NOMO-1 treated with DMSO at 0.1 percent for 48 hours (cell line): Measurements from ENCODE around the gene MORF4L1.
"Not testable (repeated sequence)": the region's sequence is repeated elsewhere in the genome, so short reads cannot be mapped to it uniquely, and the experiment has no call there.

Experiments used
- DNase-seq: peaks from one replicate; lab custom pipeline; 2025; ENCODE audit not compliant: unreplicated experiment; lab: John Stamatoyannopoulos, UW

The MORF4L1 gene

DNA sequence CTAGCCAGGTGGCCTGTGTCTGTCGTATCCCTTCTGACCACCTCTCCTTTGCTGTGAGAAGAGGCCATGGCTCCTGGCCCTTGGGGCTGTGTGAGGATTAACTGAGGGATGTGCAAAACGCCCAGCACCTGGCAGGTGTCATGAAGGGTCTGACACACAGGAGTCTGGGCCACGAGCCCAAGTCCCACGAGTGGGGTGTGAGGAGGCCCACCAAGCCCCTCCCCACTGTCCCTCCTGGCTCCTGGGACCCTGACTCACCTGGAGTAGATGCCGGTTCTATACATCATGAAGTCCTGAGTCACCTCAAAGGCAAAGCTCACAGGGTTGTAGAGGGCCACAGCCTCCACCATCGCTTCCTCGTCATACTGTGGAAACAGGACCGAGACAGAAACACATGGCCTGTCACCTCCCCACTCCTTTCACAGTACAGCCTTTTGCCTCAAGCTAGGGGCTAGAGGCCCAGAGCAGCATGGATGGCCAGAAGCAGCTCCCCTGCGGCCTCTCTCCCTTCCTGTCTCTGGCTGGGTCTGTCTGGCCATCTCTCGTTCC is 52.5 kb downstream of the MORF4L1 start:
- no peak for DNase-seq

DNA sequence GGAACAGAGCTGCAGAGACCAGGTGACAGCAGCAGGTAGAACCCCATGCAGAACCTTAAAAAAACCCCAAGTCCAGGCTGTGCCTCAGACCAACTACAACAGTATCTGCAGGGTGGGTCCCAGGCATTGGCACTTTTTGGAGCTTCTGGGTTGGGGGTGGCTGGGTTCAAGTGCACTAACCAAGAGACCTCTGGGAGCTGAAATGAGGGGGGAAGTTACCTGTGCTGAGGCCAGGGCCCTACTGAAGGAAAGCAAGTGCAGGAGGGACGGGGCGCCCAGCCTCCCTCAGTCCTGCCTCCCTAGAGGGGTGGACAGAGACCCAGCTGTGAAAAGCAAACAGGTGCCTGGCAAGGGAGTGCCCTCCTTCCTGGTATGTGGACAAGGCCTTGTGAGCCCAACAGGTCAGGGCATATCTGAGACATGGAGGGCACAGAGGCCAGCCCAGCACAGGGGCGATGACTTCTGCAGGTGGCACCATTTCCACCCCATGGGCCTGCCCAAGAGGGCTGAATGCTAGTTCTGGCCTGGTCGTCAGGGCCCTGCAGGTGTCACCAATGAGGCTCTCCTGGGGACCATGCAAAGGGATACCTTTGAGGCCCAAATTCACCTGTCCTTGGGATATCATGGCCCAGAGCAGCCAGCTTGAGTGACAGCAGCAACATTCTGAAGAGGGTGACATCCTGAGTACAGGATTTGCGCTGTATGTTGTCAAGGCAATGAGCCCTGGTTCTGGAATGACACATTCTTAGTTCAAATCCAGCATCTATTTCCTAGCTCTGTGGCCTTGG is 53.5 kb downstream of the MORF4L1 start:
- DNase-seq, result no peak

DNA sequence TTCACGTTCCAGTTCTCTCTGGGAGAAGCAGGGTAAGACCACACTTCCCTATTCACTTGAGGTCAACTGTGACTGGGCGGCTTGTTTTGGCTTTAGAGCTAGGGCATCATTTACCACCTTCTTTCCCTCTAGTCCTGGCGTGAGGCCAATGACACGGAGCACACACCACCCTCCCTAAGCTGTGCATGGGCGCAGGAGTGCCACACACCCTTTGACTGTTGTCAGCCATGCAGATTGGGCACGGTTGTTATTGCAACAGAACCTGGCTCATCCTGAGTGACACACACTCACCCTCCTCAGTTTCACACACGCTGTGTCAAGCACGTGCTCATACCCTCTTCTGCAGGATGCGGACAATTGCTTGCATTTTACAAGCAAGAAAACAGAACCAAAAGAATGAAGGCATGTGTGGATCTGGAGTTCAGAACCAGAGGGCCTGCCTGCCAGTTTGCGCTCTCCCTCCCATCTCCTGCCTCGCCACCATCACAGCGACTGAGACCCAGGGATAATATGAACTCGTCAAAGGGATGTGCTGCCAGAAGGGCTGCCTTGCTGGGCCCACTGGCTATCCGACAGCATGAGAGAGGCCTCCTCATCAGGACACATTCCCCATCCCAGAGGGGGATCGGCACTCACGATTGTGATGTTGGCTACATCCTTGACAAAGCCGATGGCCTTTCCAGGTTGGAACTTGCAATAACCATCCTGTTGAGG is 54.5 kb downstream of the MORF4L1 start:
- no peak for DNase-seq

DNA sequence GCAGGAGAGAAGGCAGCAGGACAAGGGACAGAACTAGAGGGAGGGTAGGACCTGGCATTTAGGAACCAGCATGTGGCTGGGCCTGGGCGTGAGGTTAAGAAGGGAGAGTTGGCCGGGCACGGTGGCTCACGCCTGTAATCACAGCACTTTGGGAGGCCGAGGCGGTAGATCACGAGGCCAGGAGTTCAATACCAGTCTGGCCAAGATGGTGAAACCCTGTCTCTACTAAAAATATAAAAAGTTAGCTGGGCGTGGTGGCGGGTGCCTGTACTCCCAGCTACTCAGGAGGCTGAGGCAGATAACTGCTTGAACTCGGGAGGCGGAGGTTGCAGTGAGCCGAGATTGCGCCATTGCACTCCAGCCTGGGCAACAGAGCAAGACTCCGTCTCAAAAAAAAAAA is 55.5 kb downstream of the MORF4L1 start:
- DNase-seq, result not testable (repeated sequence)

DNA sequence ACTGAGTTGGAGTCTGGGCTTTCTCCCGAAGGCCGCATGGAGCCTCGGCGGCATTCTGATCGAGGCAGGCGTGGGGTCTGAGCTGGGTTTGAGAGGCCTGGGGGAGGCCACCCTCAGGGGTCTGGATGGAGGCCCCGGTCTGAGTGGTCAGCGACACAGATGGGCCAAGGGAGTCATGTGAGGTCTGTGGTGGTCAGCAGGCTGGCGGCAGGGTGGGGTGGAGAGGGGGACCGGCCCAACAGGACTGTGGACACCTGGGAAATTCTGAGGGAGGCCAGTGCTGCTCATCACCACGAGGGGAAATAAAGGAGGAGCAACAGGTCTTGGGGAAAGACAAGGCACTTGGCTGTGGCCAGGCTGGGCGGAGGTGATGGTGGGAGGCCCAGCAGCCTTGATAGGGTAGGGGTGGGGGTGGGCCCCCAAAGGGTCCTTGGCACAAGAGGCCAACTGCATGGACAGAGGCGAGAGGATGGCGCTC is 56.0 kb downstream of the MORF4L1 start:
- DNase-seq, result no peak

DNA sequence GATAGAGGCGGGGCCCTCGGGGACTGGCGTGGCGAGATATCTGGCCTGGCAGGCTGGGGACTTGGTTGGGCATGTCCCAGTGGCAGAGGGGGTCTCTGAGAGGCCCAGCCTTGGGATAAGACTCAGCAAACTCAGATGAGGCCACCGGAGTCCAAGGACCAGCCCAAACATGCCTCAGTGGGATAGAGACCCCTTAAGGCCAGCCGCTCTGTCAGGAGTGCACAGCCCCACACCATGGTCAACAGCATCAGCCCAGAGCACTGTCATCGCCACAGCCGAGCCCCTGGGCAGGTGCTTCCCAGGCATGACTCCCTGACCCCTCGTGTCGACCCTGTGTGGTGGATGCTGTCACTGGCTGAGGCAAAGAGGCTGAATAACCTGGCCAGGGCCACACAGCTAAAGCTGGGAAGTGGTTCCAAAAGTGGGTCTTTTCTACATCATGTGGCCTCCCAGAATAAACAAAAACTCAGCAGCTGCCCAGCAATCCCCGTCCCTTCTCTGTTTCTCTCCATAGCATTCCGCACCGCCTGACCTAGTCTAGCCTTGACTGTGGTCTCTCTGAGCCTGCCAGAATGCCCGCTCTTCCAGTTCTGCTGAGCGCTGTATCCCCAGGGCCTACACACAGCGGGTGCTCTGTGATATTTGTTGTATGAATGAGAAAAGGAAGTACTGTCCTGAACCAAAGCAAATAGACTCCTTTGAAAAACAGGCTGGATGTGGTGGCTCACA is 57.0 kb downstream of the MORF4L1 start:
- no peak for DNase-seq

DNA sequence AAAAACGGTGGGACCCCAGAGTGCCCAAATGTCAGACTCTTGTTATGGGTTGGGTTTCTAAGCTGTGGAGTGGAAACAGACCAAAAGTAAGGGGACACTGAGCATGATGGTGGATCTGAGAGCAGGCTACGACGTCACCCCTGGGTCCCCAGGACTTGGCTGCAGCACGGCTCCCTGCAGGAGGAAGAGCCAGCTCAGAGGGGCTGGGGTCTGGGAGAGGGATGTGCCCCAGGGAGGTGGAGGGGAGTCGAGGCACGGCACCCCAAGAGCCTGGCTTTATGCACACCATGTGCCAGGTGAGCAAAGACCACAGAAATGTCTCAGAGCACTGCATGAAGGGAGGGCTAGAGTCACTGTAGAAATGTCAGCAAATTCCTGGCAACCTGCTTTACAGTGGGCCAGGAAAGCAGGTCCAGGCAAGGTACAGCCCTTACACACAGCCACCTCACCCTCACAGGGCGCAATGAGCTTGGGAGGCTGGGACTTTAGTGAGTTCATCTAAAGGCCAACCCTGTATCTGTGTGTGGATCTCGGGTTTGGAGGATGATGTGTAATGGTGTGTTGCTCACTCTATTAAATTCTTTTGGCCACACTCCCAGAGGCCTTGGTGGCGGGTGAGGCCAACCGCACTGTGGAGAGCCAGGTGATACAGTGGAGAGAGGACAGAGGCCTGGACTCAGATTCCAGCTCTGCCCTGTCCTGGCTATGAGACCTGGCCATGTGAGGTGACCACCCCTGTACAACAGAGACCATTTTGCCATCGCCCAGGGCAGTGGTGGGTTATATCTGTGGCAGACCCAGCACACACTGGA is 58.1 kb downstream of the MORF4L1 start:
- DNase-seq, result no peak

DNA sequence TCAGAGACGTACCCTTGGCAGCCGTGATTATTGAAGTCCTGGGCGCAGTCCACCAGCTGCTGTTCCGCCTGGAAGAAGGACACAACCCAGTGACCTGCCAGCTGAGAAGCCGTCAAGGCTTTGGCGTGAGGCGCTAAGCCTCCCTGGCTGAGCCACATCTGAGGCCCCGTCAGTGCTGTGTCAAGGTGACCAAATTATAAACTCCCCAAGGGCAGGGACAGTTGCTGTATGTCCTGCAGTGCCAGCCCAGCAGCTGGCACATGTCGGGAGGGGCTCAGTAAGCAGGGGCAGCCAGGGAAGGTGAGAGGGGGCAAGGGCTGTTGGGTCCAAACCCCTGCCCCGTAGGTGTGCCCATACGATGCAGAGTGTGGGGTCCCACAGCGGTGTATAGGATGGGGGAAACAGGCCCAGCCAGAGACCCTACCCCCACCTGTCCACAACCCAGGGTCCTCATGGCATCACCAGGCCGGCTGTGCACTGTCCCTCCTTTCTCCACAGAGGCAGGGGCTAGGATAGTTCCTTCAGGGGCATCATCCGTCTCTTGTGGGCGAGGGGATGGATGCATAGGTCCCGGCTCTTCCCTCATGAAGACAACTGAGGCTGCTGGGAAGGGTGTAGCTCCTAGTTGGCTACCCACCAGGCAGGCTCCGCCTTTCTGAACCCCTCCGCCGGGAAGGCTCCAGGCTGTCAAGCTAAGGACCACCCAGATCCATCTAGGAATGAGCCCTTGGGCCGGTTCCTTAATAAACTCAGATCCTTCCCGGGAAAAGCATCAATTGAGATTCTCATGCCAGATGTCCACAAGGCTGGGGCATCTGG is 59.0 kb downstream of the MORF4L1 start:
- no peak for DNase-seq

DNA sequence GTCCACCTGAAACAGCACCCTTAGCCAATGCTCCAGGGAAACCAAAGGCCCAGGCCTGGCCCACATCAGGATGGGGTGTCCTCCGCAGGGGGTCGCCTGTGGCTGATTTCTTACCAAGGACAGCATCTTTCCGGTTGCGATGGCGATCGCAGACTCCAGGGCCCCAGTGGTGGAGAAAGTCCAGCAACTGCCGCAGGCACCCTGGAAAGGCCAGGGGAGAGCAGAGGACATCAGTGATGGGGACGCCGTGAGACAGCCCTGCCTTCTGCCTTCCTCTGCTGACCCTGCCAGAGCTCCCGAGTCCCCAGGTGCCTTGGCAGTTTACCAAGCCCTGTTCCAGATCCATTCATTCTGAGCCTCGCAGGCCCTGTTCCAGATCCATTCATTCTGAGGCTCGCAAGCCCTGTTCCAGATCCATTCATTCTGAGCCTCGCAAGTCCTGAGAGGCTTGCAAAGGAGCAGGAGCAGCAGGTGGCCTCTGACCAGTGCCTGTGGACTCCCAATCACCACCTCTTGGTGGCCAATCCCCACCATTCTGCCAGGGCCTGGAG is 59.6 kb downstream of the MORF4L1 start:
- DNase-seq, result no peak

DNA sequence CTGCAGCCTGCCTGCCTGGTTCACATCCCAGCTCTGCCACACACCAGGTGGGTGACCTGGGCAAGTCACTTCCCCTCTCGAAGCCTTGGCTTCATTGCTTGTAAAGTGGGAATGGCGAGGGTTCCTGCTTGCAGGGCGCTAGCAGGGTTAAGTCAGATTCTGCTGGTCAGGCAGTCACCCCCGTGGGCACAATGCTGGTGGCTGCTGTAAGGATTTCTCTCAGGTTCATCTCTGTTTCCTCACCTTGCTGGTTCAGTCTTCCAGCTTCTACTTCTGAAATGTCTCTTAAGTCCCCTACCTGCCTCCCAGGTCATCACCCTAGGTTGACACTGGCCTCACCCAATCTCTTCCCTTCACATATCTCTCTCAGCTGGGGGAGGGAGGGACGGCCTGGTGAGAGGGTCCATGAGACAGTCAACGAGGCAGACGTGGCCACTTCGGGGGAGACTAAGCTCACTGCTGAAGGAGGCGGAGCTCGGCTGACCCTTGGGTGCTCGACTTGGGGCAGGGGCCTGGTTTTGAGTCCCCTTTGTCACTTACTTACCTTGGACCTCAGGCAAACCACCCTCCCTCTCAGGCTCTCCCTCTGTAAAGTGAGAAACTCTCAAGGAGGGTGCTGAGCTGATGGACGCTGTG is 60.6 kb downstream of the MORF4L1 start:
- no peak for DNase-seq

DNA sequence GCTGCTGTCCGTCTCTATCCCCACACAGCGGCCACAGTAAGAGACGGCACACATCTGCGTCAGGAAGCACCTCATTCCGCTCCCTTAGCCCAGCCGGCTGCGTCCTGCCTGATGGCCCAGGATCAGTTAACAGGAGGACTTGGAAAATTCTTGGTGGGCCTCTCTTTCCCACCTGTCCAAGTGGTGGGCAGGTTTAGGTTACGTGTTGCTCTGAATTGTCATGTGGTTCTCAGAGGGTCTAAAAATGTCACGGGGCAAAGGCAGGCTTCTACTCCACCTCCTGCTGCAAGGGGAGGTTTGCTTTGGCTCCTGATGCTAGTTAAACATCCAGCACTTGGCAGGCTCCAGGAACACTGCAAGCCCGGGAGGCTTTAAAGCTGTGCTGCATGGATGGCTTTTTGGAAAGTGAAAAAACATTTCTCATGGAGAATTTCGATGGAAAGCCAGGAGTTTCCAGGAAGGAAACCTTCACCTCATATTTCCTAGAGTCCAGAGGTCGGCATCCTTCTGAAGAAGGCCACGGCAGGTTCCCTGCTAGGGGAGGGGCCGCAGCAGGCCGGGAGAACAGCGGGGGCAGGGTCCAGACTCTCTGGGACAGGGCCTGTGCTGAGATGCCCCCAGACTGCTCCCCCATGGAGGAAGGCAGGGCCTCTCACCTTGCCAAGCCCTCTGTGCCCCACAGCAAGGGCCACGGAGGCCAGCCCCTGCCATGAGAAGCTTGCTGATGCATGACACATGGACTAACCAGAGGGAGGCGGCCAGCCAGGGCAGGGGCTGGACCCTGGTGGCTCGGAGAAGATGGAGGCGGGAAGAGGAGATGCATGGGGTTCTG is 61.3 kb downstream of the MORF4L1 start:
- no peak for DNase-seq

DNA sequence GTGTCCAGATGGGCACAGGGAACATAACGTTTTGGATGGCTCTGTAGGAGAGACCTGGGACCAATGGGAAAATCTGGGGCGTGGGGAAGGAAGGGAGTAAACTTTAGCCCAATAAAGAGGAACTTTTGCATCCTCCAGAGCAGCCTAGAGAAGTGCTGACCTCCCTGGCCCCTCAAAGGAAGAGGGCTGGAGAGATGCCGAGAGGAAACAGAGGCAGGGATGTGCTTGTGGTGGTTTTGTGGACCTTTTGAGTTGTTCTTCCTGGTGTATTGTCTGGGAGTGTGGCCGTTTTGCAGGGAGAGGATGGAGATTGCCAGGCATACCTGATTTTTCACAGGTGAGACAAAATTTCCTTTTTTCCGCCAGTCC is 61.9 kb downstream of the MORF4L1 start:
- DNase-seq, result no peak

DNA sequence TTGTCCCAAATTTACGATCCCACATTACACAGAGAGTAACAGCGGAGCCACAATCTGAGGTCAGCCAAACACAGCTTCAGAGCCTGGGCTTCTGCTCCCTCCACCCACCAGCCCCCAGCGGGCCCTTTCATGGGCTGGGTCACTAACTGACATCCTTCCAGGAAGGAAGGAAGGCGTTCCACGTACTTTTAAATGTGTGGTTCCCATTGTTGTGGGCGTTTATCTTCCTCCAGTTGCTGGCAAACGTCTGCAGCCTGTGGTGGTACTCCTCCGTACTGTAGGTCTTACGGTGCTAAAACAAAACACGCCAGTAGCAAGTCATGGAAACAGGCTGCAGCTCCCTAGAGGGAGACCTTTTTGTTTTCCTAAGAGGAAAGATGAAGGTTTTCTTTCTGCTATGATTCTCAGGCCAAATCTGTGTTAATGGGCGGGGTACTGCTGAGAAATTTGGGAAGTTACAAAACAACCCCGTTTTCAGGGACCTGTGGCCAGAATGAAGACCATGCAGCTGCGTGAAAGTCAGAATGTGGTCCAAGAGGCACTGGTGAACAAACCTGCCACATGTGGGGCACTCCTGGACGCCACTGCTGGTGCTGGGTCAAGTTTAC is 64.5 kb downstream of the MORF4L1 start:
- DNase-seq, result no peak

DNA sequence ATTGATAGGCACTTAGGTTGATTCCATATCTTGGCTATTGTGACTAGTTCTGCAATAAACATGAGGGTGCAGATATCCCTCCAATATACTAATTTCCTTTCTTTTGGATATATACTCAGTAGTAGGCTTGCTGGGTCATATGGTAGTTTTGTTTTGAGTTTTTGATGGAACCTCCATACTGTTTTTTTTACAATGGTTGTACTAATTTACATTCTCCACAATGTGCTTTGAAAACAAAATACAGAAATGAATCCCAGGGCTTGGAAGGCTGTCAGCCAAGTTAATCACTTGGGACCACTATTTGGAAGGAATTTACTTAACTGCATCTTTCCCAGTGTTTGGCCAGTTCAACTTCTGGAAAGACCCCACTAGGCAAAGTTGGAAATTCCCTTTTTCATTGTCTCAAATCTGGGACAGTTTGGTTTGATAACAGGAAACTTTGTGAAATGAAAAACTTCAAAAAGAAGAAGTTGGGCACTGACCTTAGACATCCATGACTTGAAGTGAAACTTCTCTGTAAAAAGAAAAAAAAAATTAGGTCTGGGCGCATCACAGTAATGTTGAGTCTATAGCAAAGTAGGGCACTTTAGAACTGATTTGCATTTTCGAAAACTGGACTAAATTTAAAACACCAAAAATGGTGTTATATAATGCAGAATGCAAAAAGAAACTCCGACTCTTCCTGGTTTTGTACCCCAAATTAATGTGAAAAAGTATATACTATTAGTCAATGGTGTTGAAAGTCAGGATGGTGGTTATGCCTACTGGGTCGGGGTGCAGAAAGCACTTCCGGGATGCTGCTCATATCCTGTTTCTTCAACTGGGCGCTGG is 66.2 kb downstream of the MORF4L1 start:
- peak; percentile 77 for DNase-seq

DNA sequence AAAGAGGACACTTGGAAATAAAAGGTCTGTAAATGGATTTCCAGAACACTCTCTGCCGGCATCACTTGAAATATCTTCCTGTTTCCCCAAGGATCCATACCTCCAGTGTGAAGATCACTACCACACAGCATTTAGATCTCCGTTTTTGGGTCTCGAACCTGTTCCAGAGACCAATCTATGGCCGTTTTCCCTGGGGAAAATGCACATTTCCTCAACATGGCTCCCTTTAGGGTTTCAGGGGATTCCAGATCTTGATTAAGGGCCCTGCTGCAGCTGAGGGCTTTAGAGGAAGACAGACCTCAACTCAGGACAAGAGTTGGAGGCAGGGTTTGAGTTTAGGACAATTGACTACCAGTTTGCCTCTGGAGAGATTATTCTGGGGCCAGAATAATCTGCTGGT is 70.1 kb downstream of the MORF4L1 start:
- no peak for DNase-seq

DNA sequence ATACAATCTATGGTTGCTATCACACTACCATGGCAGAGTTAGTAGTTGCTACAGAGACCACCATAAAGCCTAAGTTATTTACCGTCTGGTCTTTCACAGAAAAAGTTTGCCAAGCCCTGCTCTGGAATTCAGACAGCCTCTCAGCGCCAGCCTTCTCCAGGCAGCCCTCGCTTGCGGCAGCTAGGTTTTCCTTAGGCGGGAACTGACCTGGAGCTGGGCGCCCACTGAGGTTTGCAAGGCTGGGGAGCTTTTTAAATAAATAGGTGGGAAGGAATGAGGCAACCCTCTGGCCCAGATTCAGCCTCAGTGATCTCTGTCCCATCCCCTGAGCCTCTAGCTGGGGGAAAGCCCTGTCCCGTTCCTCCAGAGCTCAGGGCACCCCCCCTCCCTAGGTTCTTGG is 71.0 kb downstream of the MORF4L1 start:
- no peak for DNase-seq

DNA sequence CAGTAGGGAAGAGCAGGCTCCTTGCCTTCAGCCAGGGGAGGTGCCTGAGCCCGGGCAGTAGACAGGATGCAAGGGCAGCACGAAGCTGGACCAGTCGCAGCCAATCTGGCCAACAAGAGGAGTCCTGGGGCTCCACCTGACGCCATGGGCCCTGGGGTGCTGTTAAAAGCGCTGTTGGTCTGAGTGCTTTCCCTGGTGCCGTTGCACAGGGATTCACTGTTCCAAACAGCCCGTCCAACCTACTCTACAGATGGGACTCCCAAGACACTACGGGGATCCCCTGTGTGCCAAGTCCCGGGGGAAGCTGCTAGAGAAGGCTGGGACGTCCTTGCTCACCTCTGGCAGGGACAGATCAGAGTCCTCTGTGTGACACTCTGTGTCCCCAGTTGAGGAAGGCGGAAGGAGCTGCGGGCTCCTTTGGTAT is 71.5 kb downstream of the MORF4L1 start:
- no peak for DNase-seq
